OCI-LY1 (cell line): Measurements from ENCODE around the gene OXNAD1.

Experiments
- EZH2 ChIP-seq: fragments of 200-600 bp; sonication (generic), shearing (Covaris generic); IDR thresholded peaks from 2 replicates; pipeline ENCODE4 v1.8.0; 2017; ENCODE audit warnings: borderline replicate concordance, mixed run types, mild to moderate bottlenecking, antibody characterized with exemption, low read length, moderate library complexity, mixed read lengths
- TF ChIP-seq, protein P1 (sequence below): fragments of 200-600 bp; sonication (generic), shearing (Covaris generic); IDR thresholded peaks from 2 replicates; pipeline ENCODE4 v1.5.1; 2017; ENCODE audit warnings: mild to moderate bottlenecking, antibody characterized with exemption, low read length, moderate library complexity, mixed read lengths

- TF ChIP-seq, protein P1, sequence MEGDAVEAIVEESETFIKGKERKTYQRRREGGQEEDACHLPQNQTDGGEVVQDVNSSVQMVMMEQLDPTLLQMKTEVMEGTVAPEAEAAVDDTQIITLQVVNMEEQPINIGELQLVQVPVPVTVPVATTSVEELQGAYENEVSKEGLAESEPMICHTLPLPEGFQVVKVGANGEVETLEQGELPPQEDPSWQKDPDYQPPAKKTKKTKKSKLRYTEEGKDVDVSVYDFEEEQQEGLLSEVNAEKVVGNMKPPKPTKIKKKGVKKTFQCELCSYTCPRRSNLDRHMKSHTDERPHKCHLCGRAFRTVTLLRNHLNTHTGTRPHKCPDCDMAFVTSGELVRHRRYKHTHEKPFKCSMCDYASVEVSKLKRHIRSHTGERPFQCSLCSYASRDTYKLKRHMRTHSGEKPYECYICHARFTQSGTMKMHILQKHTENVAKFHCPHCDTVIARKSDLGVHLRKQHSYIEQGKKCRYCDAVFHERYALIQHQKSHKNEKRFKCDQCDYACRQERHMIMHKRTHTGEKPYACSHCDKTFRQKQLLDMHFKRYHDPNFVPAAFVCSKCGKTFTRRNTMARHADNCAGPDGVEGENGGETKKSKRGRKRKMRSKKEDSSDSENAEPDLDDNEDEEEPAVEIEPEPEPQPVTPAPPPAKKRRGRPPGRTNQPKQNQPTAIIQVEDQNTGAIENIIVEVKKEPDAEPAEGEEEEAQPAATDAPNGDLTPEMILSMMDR, result no peak
- TF ChIP-seq EZH2, result no peak
These were observed 43.0 kb downstream of the OXNAD1 start for GRCh38 chr3:16307832-16308531.
